ENCODE data around the gene SH3PXD2A. TPM values are rescaled to one million over a fixed set of nuclear protein-coding genes. Genes with fewer than 3 reads are reported as not detected.

Gene SH3PXD2A
- total and polyA plus RNA-seq, 9 of the 15 experiments (the other 6 are each of a cell fraction or from before 2014, with no cell fraction given), result 0.41 to 9.3 (median 2.5) TPM

DNA sequence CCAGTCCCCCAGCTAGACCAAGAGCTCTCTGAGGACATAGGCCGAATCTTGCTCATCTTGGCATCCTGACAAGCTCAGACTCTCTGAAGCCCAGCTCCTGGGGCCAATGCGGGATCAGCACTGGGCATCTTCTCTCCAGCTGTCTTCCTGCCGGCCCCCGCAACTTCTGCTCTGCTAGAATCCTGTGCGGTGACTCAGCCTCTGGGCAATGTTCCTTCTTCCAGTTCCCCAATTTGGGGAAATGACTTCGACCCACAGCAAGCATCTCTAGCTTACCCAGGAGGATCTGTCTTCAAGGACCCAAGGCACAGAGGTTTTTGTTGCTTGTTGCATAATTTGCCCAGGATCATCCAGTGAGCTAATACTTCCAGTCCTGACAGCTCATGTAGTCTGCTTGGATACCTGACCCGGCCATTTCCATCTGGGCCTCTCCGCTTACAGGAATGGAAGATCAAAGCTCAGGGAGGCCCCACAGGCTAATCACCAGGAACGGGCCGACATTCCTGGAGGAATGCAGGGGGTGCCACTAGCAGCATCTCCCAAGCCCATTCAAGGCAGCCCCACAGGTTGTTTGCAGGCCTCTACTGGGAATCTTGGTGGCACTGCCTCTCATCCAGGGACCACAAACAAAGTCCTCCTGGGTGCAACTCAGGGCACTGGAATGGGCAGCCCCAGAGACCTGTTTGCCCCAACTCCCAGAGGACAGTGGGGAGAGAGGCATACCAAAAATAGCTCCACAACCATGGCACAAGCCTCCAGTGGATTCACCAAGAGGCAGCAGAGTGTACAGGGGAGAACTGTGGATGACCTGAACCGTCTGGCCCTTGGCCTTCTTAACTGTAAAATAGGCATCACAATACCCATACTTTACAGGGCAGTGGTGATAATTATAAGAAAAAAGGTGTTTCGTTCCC lies 210.0 kb downstream of the SH3PXD2A start (continued):
- TF ChIP-seq, protein P1, sequence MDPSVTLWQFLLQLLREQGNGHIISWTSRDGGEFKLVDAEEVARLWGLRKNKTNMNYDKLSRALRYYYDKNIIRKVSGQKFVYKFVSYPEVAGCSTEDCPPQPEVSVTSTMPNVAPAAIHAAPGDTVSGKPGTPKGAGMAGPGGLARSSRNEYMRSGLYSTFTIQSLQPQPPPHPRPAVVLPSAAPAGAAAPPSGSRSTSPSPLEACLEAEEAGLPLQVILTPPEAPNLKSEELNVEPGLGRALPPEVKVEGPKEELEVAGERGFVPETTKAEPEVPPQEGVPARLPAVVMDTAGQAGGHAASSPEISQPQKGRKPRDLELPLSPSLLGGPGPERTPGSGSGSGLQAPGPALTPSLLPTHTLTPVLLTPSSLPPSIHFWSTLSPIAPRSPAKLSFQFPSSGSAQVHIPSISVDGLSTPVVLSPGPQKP (CRISPR knock-in tag; IDR thresholded peaks at IDR 0.05), result no peak
- TF ChIP-seq NFIC (IDR thresholded peaks at IDR 0.05) (no peak), CCNT2 (IDR thresholded peaks at IDR 0.05; ENCODE audit: borderline replicate concordance, extremely low read depth, insufficient read length, low read depth, low read length) (no peak), CBX2 (IDR thresholded peaks at IDR 0.05; ENCODE audit: insufficient read depth, low read length, poor library complexity, severe bottlenecking) (no peak), SRSF1 (IDR thresholded peaks at IDR 0.05; ENCODE audit: low read depth, low read length) (no peak), JUNB (CRISPR knock-in tag; conservative IDR thresholded peaks at IDR 0.05) (no peak), SMARCC2 (IDR thresholded peaks at IDR 0.05; ENCODE audit: low read depth) (no peak), FOS (IDR thresholded peaks at IDR 0.05; ENCODE audit: extremely low read depth, insufficient read length) (no peak), JUND (IDR thresholded peaks at IDR 0.05; ENCODE audit: borderline replicate concordance, low read depth, low read length) (peak; percentile 60), JUND (tag; IDR thresholded peaks at IDR 0.05; ENCODE audit: borderline replicate concordance, low read depth, low read length) (peak; percentile 26; the same call in 1 of the 3 replicates), IRF2 (CRISPR knock-in tag; IDR thresholded peaks at IDR 0.05) (no peak), FOXP1 (CRISPR knock-in tag; IDR thresholded peaks at IDR 0.05) (no peak), ZNF347 (CRISPR knock-in tag; IDR thresholded peaks at IDR 0.05; ENCODE audit: low read depth) (no peak), ZNF146 (CRISPR knock-in tag; IDR thresholded peaks at IDR 0.05; ENCODE audit: unreplicated experiment) (no peak), HOXB6 (CRISPR knock-in tag; IDR thresholded peaks at IDR 0.05; ENCODE audit: borderline replicate concordance) (no peak), ZNF23 (CRISPR knock-in tag; IDR thresholded peaks at IDR 0.05) (no peak), HLTF (IDR thresholded peaks at IDR 0.05) (no peak), GATAD2B (IDR thresholded peaks at IDR 0.05; ENCODE audit: borderline replicate concordance) (no peak), CTBP1 (IDR thresholded peaks at IDR 0.05; ENCODE audit: borderline replicate concordance) (peak; percentile 21; the same call in 1 of the 2 replicates), SAP30 (IDR thresholded peaks at IDR 0.05; ENCODE audit: borderline replicate concordance, insufficient read depth, low read depth, low read length, poor library complexity, severe bottlenecking) (no peak), ZNF668 (CRISPR knock-in tag; IDR thresholded peaks at IDR 0.05) (no peak), PPARD (CRISPR knock-in tag; IDR thresholded peaks at IDR 0.05) (no peak), XRCC5 (IDR thresholded peaks at IDR 0.05; ENCODE audit: low read depth, low read length) (no peak)
- TF ChIP-seq, protein P2, sequence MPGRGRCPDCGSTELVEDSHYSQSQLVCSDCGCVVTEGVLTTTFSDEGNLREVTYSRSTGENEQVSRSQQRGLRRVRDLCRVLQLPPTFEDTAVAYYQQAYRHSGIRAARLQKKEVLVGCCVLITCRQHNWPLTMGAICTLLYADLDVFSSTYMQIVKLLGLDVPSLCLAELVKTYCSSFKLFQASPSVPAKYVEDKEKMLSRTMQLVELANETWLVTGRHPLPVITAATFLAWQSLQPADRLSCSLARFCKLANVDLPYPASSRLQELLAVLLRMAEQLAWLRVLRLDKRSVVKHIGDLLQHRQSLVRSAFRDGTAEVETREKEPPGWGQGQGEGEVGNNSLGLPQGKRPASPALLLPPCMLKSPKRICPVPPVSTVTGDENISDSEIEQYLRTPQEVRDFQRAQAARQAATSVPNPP (IDR thresholded peaks at IDR 0.05; ENCODE audit: borderline replicate concordance, insufficient read depth, insufficient read length), result no peak
- TF ChIP-seq, protein P3, sequence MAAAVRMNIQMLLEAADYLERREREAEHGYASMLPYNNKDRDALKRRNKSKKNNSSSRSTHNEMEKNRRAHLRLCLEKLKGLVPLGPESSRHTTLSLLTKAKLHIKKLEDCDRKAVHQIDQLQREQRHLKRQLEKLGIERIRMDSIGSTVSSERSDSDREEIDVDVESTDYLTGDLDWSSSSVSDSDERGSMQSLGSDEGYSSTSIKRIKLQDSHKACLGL (CRISPR knock-in tag; IDR thresholded peaks at IDR 0.05; ENCODE audit: borderline replicate concordance, poor library complexity, severe bottlenecking), result no peak
- TF ChIP-seq, protein P4, sequence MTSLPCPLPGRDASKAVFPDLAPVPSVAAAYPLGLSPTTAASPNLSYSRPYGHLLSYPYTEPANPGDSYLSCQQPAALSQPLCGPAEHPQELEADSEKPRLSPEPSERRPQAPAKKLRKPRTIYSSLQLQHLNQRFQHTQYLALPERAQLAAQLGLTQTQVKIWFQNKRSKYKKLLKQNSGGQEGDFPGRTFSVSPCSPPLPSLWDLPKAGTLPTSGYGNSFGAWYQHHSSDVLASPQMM (CRISPR knock-in tag; IDR thresholded peaks at IDR 0.05), result no peak

Measured in K562 (cell line).